Fibroblast of peridontal ligament (primary cell): ENCODE data around the gene WNT7A.
"Not testable (repeated sequence)": the region's sequence is repeated elsewhere in the genome, so short reads cannot be mapped to it uniquely, and the experiment has no call there.

ENCODE experiments used
- DNase-seq: peaks from one replicate; pipeline ENCODE4 v3.0.0-alpha.2; 2010; ENCODE audit errors: extremely low read depth

WNT7A gene

DNA sequence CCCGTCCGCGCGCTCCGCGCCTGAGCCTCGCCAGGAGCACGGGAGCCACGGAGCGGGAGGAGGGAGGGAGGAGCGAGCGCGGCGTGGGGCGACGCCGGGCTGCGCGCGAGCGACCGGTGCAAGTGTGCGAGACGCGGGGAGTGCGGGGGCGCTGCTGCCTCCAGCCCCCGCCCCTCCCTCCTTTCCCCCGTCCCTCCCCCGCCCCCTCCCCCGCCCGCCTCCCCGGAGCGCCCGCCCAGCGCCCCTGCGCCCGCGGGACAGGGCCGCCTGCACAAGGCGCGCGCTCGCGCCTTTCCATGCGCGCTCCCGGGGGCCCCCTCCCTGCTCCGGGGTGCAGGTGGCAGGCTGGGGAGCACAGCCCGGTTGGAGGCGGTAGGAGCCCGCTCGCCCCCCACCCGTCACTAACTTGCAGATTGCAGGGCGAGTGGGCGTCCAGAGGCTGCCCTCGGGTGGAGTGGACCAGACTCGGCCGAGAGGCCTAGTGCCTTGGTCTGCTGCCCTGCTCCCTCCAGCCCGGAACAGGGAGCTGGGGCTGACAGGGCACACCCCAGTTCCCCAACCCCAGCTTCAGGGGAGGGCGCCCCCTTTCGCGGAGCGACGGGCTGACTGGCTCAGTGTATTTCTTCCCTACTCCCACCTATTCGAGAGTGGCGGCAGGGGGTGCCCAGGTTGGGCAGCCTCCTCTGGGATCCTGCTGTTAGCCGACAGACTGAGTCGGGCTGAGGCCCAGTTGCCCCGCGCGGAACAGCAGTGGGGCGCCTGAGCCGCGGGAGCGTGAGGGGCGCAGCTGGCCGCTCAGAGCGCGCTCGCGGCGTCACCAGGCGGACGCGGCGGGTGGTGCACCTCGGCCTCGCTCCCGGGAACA lies at the start of gene WNT7A:
WNT7A (minus strand) TSS at position 126 of the 865 bp plus-strand sequence. CDS start 255 bp downstream, outside the sequence.
- no peak for DNase-seq

DNA sequence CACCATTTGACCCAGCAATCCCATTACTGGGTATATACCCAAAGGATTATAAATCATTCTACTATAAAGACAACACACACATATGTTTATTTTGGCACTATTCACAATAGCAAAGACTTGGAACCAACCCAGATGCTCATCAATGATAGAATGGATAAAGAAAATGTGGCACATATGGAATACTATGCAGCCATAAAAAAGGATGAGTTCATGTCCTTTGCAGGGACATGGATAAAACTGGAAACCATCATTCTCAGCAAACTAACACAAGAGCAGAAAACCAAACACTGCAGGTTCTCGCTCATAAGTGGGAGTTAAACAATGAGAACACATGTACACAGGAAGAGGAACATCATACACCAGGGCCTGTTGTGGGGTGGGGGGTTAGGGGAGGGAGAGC lies 48.9 kb upstream of the WNT7A start:
- not testable (repeated sequence) for DNase-seq

DNA sequence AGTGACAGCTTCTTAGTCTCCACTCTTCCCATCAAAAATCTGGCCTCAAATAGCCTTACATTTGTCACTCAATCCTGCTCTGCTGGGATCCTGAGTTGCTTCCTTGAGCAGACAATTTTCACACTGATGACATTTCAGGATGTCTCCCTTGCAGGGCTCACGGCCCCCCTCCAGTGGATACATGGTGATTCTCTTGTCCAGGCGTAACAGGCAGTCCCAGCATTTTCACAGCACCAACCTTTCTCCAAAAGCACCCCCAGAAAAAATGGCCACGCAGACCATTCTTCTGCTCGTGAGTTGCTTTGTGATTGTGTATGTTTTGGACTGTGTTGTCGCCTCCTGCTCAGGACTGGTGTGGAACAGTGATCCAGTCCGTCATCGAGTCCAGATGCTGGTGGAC lies 47.4 kb upstream of the WNT7A start:
- no peak for DNase-seq

DNA sequence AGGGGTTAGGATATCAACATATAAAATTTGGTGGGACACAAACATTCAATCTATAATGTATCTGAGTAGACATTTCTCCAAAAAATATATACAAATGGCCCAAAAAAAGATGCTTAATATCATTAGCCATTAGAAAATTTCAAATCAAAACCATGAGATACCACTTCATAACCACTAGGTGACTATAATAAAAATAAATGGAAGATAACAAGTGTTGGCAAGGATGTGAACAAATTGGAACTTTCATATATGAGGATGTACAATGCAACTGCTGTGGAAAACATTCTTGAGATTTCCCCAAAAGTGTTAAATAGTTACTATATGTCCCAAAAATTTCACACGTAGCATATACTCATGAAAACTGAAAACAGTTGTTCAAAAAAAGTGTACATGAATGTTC lies 36.5 kb upstream of the WNT7A start:
- no peak for DNase-seq

DNA sequence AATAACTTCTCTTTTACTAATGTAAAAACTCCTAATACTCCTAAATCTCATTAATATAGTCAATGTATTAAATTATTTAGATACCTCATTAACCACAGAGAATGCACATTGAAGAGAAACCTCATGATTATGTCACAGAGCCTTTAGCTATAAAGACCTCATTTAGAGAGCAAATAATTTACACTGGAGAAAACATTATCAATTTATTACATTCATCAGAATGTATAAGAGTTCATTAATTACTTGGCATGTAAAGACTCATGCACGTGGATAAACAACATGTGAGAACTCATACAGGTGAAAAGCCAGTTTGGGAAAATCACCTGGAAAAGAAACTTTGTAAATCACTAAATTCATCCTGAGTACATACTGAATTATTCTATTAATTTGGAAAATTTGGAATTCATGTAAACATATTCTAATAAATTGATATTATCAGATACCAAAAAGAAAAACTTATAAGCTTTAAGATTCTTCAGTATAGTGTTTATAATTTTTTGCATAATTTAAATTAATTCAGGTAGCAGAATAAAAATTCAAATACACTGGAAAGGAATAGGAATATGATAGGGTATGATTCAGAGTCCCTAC lies 22.9 kb upstream of the WNT7A start:
- DNase-seq, result no peak

DNA sequence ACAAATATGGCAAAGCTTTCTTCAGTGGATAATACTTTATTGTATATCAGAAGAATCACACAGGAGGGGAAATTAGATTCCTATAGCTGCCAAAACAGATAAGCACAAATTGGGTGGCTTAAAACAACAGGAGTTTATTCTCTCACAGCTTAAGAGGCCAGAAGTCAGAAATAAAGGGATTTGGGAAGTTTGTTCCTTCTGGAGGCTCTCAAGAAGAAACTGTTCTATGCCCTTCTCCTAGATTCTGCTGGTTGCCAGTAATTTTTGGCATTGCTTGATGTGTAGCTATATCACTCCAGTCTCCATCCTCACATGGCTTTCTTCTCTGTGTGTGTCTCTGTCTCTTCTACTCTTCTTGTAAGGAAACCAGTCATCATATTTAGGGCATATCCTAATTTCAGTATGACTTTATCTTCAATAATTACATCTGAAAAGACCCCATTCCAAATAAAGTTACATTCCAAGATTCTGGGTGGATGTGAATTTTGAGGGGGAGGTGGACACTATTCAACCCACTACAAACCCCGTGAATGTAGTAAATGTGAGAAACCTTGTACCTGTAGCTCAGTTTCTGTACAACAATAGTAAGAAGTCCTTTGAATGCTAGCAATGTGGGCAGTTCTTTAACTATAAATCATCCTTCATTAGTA lies 22.2 kb upstream of the WNT7A start:
- no peak for DNase-seq

DNA sequence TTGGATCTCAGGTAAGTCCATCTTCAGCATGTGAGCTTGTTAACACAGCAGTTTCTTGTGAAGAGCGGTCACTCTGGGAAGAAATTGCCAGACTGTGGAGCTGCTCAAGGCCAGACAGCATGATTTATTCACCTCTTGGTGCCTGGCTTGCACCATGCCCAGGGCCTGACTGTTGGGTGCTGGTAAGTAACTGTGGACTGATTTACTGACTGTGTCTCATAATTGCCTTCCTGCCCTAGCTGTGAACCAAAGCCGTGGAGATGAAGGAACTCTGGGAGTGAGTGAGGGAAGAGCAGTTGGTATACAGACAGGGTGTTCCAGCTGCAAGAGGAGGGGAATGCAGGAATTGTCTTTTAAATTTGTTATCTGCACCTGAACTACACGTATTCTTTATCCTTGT lies 18.5 kb upstream of the WNT7A start:
- DNase-seq, result no peak

DNA sequence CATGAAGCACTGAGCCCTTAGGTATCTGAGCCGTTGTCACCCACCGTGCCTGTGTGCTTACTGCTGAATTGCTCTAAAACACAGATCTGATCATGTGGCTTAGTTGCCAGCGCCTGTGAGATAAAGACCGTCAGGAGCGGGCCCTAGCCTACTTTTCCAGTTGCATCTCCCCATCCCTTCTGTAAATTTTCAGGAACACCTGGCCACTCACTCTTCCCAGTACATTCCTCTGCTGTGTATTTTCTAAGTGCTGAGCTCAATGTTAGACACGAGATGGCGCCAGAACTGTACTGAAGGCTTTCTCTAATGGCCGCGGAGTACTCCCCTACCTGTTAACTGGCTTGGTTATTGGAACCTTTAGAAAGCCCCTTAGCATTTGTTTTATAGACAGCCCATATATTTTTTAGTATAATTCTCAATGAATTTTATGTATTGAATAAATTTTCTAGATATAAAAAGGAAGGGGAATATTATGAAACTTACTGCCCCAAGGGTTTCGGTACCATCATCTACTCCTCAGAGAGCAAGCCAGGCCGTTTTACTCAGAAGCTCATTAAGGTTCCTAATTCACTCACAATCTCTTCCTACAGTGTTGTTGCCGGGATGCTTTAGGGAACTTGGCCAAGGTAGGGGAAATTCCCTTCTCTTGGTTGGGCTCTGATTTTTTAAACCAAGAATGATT lies 16.7 kb upstream of the WNT7A start:
- DNase-seq, result peak; percentile 48

DNA sequence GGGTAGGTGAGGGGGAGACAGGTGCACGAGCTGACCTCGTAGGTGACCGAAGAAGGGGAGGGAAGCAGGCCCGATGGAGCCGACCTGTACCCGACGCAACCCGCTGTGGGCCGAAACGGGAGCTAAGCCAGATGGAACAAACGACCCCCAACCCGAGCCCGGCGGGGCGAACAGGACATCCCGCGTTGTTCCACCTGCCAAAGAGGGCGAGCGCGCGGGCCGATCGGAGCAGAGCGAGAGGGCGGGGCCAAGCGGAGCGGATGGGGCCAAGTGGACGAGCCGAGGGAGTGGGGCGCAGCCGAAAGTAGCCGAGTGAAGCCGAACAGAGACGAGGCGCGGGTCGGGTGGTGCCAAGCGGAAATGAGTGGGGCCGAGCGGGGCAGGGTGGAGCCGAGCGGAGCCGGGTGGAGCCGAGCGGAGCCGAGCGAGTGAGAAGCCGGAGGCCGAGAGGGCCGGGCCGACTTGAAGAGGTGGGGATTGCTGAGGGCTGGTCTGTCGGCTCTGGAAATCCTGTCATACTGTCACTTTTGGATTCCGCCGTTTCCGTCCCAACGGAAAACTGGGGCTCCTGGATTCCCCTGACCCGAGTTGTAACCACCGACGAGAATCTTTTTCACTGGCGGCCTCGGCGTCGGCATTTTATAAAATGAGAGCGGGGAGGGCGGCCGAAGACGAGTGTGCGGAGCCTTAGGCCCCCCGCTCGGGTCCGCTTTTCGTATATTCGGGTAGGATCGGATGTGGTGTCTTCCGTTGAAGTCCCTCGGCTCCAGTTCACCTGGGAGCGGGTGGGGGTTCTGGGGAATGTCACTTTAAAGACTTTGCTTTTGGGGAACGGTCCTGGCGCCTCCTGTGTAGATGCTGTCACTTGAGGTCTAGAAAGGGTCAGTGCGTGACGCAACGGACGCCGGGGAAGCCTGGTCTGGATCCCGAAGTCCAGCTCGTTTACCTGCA lies 15.6 kb upstream of the WNT7A start:
- DNase-seq, result peak; percentile 65

DNA sequence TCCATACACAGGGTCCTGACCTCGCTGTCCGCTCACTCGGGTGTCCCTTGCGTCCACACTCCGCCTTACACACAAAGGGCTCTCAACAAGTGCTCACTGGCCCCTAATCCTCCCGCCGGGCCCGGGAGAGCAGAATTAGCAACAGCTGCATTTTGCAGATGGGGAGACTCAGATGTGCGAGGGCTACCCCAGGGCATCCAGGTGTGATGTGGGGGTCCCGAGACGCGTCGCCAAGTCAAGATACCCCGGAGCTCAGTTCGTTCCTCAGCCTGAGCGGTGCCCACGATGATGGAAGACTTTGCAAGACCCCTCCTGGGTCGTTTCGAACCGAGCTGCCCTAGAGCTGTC lies 14.9 kb upstream of the WNT7A start:
- DNase-seq, result no peak

DNA sequence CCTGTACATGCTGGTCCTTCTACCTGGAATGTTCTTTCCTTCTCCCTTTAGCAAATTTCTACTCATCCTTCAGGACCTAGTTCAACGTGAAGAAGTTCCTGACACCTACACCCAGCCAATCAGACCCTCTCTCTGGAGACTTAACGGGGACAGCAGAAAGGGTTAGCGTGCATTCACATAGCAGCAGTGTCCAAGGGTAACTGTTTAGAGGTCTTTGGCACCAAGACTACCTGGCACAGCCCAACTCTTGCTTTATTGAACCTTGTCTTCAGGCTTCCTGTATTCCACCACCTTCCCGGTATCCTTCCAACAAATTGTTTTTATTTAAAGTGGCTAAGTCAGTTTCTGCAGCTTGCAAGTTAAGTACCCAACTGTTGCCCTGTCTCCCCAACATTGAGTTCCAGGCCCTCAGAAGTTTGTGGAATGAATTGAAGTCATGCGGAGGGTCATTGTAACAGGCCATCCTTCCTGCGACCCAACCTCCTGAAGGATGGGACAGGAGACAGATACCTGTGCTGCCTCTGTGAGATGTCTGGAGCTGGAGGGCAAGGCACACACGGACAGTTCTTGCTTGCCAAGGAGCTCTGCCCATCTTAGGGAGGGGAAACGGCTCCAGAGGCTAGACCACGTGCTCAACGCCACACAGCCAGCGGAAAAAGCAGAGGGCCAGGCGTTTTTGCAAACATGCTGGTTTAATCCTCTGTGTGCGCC lies 14.4 kb upstream of the WNT7A start:
- no peak for DNase-seq

DNA sequence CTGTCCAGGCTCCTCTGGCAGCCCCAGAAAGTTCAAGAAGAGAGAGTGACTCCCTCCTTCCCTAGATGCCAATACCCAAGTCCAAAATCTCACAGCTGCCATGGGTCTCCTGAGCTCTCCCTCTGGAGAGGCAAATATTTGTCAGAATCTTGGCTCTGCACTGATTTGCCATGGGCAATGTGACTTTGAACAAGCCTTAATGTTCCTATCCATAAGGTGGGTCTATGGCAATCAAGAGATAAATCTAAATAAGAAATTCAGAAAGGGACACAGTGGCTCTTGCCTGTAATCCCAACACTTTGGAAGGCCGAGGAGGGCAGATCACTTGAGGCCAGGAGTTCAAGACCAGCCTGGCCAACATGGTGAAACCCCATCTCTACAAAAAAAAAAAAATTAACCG lies 12.4 kb upstream of the WNT7A start:
- no peak for DNase-seq

DNA sequence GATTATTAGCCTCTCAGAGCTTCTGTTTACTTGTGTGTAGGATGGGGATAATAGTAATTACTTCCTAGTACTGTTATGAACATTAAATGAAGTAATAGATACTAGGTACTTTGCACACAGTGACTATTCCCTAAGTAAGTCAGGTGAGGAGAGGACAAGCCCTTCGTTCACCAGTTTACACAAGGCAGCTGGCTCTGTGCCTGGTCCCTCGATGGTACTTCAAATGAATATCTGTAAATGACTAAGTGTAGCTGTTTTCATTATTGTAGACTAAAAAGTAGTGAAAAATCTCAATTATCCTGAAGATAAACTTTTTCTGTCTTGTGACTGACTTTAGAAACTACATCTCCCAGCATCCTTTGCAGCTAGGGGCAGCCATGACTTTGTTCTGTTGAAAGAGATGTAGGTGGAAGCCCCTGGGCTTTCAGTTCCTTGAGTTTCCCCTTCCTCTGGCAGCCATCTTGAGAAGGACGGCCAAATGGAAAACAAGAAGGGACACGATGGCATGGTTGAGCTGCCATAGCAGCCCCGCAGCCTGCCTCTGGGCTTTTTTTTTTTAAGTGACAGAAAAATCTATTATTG lies 11.7 kb upstream of the WNT7A start:
- DNase-seq, result no peak

DNA sequence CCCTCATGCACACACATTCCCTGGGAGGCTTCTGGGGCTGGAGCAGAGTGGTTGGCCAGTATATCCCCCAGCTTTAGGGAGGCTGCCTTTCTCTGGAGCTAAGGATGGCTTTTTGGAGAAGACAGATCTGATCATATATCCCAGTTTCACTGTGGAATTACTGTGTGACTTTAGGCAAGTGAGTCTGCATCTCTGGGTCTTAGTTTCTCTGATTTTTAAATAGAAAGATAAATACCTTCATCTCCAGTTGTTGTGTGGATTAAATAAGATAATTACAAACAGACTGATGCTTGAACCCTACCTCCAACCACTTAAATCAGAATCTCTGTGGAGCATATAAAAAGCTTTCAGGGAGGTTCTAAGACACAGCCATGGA lies 11.1 kb upstream of the WNT7A start:
- no peak for DNase-seq

DNA sequence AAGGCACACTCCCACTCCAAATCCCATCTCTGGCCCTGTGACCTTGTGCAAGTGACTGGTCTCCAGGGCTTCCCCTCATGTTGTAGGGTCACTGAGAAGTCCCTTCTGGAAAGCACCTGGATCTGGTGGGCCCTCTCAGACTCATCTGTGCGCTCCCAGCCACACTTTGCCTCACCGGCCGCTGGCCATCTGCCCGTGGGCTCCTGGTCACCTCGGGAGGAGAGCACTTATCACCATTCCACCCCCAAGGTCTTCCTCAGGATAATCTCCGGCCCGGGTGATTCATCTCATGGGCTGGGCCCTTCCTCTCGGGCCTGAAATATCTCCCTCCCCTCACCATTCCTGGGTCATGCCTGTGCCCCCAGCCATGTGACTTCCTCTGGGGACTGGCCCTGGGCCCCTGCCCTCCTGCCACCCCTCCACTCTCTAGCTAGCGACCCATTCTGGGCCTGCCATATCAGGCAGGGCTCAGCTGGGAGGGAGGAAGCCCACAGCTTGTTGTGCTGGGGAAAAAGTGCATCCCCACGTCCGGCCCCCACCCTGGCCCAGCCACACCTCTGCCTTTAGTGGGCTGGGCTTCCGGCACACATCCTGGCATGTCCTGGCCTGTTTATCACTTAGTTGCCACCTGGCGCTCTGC lies 10.6 kb upstream of the WNT7A start:
- DNase-seq, result no peak

DNA sequence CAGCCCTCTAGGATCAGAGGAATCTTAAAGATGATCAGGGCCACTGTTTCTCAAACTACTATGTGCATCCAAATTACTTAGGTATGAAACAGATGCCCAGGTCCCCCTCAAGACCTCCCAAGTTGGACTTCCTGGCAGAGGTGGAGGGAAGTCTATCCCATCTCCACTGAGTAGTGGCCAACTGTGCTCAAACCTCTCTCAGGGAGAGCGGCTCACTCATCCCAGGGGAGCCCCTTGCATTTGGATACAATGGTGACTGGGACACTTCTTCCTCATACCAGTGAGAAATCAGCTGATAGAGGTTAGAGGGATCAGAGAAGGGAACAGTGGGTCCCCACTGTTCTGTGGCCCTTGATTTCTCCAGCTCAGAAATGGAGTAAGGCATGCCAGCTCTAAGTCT lies 8.7 kb upstream of the WNT7A start:
- DNase-seq, result no peak

DNA sequence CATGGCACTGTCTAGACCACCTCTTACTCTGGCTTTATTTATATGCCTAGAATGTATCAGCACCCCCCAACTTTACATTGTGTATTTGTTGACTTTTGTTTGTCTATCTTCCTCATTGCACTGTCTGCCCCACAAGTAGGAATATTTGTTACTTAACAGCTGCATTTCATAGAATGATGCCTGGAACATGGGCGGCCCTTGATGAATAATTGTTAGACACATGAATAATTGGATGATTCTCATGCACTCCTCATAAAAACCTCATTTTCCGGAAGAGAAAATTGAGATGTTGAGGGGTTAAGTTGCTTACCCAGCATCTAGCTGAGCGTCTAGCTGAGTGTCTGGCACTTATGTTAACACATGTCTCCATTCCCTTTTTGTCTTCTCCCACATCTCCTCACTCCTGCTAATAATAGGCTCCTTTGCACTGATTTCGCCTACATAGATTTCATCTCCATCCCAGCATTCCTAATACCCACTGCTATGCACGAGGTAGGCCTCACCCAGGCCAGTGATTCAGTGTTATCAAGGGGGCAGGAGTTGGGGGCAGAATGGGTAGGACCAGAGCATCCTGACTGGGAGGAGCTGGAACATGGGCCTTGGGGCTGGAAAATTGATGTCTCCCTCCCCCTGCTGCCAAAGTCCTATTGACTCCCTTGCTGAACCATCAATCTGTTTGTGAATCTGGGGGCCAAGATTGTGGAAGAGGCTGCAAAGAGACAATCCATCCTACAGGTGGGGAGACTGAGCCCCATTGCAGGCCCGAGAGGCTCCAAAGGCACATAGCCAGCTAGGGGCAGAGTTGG lies 7.8 kb upstream of the WNT7A start:
- DNase-seq, result no peak

DNA sequence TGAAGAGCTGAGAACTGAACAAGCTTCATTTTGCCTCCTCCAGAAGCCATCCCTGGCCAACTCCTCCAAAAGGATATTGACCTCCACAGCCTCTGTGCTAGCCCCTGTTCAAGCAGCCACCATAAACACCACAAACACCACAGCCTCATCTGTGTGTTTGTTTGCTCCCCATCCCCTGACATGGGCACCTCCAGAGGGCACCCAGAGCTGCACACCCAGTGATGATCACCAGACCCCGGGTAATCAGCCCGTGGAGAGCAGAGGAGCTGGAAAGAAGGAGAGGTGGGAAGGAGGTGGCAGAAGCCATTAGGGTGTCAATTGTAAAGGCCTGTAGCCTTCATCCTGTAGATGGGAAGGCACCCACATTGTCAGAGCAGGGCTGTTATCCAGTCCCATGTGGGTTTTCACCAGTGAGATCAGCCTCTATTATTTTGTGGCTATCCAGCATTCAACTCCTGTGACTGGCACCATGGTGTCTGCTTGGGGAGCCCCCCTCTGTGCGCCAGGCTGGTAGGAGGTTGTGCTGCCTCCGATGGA lies 6.8 kb upstream of the WNT7A start:
- no peak for DNase-seq

DNA sequence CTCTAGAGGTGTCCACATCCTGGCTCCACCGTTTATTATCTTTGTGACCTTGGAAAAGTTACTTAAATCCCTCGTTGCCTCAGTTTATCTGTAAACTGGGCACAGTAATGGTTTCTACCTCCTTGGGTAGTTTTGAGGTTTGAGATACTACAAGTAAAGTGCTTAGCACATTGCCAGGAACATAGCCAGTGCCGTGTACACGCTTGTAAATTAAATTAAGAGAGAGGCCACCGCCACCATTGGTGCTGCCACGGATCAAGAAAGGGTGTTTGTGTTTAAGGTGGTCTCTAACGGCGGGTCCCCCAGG lies 5.8 kb upstream of the WNT7A start:
- no peak for DNase-seq
